Mesendoderm (in vitro differentiated cells): ENCODE data around the gene TTC6.

Experiments used
- DNase-seq: peaks from one replicate; pipeline ENCODE4 v3.0.0; 2013
- H2AK5ac ChIP-seq: 2 replicates; pipeline ENCODE4 v1.6.1; 2013; ENCODE audit warnings: low read length, inconsistent platforms
- H2BK120ac ChIP-seq: 2 replicates; pipeline ENCODE4 v1.6.1; 2013; ENCODE audit warnings: low read depth, mild to moderate bottlenecking, low read length, moderate library complexity, mixed read lengths
- H2BK15ac ChIP-seq: replicated peaks from 2 replicates; pipeline ENCODE4 v1.6.1; 2013; ENCODE audit warnings: low read depth, mild to moderate bottlenecking, moderate library complexity
- H2BK5ac ChIP-seq: 2 replicates; pipeline ENCODE4 v1.6.1; 2013; ENCODE audit warnings: low read length, inconsistent platforms
- H3K18ac ChIP-seq: 2 replicates; pipeline ENCODE4 v1.6.1; 2013; ENCODE audit warnings: mild to moderate bottlenecking, low read length, mixed read lengths
- H3K23ac ChIP-seq: one replicate; pipeline ENCODE4 v1.6.1; 2013; ENCODE audit warnings: low read length
- H3K27ac ChIP-seq: 2 replicates; pipeline ENCODE4 v1.5.1; 2013; ENCODE audit warnings: low read depth, mild to moderate bottlenecking, inconsistent platforms, low read length, moderate library complexity
- H3K27me3 ChIP-seq: 2 replicates; pipeline ENCODE4 v1.6.1; 2013; ENCODE audit warnings: low read length, control low read depth, mild to moderate bottlenecking, inconsistent platforms; ENCODE audit not compliant: insufficient read depth, poor library complexity
- H3K36me3 ChIP-seq: 2 replicates; pipeline ENCODE4 v1.6.1; 2013; ENCODE audit warnings: low read length, inconsistent platforms; ENCODE audit not compliant: control insufficient read depth, insufficient read depth
- H3K4ac ChIP-seq: one replicate; pipeline ENCODE4 v1.6.1; 2013; ENCODE audit warnings: low read depth, mild to moderate bottlenecking, low read length, moderate library complexity
- H3K4me1 ChIP-seq: 2 replicates; pipeline ENCODE4 v1.6.1; 2013; ENCODE audit warnings: low read depth, low read length, inconsistent platforms; ENCODE audit not compliant: control insufficient read depth
- H3K4me2 ChIP-seq: 2 replicates; pipeline ENCODE4 v1.6.1; 2013; ENCODE audit warnings: low read length
- H3K4me3 ChIP-seq: 2 replicates; pipeline ENCODE4 v1.5.1; 2013; ENCODE audit warnings: mild to moderate bottlenecking, low read length
- H3K56ac ChIP-seq: one replicate; pipeline ENCODE4 v1.6.1; 2013; ENCODE audit warnings: low read length
- H3K79me1 ChIP-seq: 2 replicates; pipeline ENCODE4 v1.6.1; 2013; ENCODE audit warnings: low read length, inconsistent platforms
- H3K79me2 ChIP-seq: 2 replicates; pipeline ENCODE4 v1.6.1; 2013; ENCODE audit warnings: mild to moderate bottlenecking, low read length; ENCODE audit not compliant: control insufficient read depth, insufficient read depth
- H3K9ac ChIP-seq: 2 replicates; pipeline ENCODE4 v1.6.1; 2013; ENCODE audit warnings: low read length, inconsistent platforms
- H4K5ac ChIP-seq: one replicate; pipeline ENCODE4 v1.6.1; 2013; ENCODE audit warnings: low read length
- H4K8ac ChIP-seq: one replicate; pipeline ENCODE4 v1.6.1; 2013; ENCODE audit warnings: low read depth, mild to moderate bottlenecking, control low read depth, low read length, moderate library complexity
- WGBS: extraction: QIAGEN DNeasy Blood & Tissue Kit; methylation state at CpG from one replicate; pipeline ENCODE4 v1.1.7; 2013; ENCODE audit warnings: low lambda C conversion rate, missing lambda C conversion rate; ENCODE audit not compliant: insufficient coverage; ENCODE audit errors: extremely low coverage; 5-methylcytosine and 5-hydroxymethylcytosine counted together

TTC6 gene

DNA sequence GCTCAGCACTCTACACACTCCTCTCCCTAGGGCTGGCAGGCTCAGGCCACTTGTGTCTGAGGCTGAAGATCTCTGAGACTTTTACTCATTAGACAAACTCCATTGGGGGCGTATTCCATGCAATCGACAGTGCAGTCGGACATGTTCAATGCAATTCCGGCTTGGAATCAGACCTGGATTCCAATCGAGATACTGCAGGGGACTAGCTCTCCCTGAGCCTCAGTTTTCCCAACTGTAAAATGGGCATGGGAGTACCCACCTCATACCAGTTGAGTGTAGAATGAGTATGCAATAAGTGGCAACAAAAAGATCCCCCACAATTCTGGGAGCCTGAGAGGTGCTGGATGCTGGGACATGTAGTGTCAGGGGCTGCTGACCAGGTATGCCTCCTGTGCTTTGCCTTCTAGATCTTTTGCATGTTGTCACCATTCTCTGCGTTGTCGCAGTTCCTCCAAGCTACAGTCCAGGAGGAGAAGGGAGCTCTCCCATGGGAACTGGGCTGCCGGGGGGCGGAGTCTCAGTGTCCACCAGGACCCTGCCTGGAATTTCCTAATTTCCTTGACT is 8.3 kb downstream of the TTC6 start:
- Histone ChIP-seq H2BK120ac (no peak overlapping the region), H4K5ac (no peak overlapping the region), H2BK5ac (no peak overlapping the region), H3K4me1 (no peaks in the 10 kb centered on the region), H3K79me2 (no peaks in the 10 kb centered on the region), H3K9ac (no peak overlapping the region), H3K36me3 (no peaks in the 10 kb centered on the region), H3K4me2 (no peak overlapping the region), H3K4ac (no peak overlapping the region), H3K27me3 (peaks cover 34% of the 10 kb centered on the region), H3K56ac (no peak overlapping the region), H3K4me3 (no peak overlapping the region), H4K8ac (no peak overlapping the region), H3K23ac (no peak overlapping the region), H3K79me1 (no peaks in the 10 kb centered on the region), H3K18ac (no peak overlapping the region), H2BK15ac (no peak overlapping the region), H3K27ac (no peak overlapping the region), H2AK5ac (no peak overlapping the region)
- WGBS = no CpG with 5 or more reads among the region's 9 CpGs
- no peak for DNase-seq

DNA sequence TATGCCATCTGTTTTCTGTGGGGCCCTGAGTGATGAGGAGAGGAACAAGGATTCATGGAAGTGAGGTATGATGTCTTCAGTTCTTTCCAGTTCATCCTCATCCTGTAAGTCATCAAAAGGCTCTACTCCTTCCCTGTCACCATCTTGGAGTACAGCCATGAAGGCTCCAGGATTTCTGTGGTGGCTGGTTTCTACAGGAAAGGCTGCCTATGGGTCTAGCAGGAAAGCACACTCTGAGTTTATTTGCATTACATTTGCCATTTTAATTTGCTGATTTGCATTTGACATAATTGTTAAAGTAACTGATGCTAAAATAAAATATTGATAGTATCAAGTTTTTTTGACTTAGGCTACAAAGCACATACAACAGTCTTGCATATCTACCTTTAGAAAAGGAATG is 11.2 kb downstream of the TTC6 start:
- Histone ChIP-seq H2BK15ac (no peak overlapping the region), H3K27me3 (peaks cover 7% of the 10 kb centered on the region), H3K18ac (no peak overlapping the region), H3K4me3 (no peak overlapping the region), H3K56ac (no peak overlapping the region), H4K8ac (no peak overlapping the region), H3K23ac (no peak overlapping the region), H2BK120ac (no peak overlapping the region), H3K4ac (no peak overlapping the region), H3K79me2 (no peaks in the 10 kb centered on the region), H3K4me2 (no peak overlapping the region), H2AK5ac (no peak overlapping the region), H2BK5ac (no peak overlapping the region), H3K9ac (no peak overlapping the region), H3K36me3 (no peaks in the 10 kb centered on the region), H3K27ac (no peak overlapping the region), H3K4me1 (no peaks in the 10 kb centered on the region), H4K5ac (no peak overlapping the region), H3K79me1 (no peaks in the 10 kb centered on the region)
- no peak for DNase-seq

DNA sequence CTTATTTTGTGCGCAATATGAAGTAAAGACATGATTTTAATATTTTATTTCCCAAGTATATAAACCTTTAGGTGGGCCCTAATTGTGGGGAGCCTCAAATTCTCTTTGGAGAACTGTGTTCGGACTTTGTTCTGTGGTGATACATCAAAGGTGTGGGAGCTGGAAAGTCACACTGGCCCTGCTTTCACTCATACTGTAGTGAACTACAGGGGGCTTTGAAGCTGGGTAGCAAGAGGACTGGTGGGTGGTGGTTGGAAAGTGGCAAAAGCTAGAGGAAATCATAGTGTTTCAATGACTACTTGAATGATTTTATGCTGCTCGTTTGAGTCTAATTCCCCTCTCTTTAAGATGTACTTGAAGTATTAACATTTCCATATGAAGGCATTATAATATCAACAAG is 13.2 kb downstream of the TTC6 start:
- H3K79me2 ChIP-seq = no peaks in the 10 kb centered on the region
- no CpG with 5 or more reads among the region's 3 CpGs for WGBS
- no peak overlapping the region for H3K9ac ChIP-seq
- no peak overlapping the region for H3K27ac ChIP-seq
- no peak for DNase-seq
- no peak overlapping the region for H3K56ac ChIP-seq
- no peaks in the 10 kb centered on the region for H3K27me3 ChIP-seq
- H3K23ac ChIP-seq = no peak overlapping the region
- no peaks in the 10 kb centered on the region for H3K79me1 ChIP-seq
- no peak overlapping the region for H3K4me3 ChIP-seq
- no peak overlapping the region for H4K5ac ChIP-seq
- no peak overlapping the region for H2BK15ac ChIP-seq
- no peaks in the 10 kb centered on the region for H3K36me3 ChIP-seq
- no peak overlapping the region for H2BK120ac ChIP-seq
- no peak overlapping the region for H2AK5ac ChIP-seq
- H3K4ac ChIP-seq = no peak overlapping the region
- no peak overlapping the region for H3K18ac ChIP-seq
- no peak overlapping the region for H2BK5ac ChIP-seq
- H3K4me1 ChIP-seq = no peaks in the 10 kb centered on the region
- no peak overlapping the region for H3K4me2 ChIP-seq
- H4K8ac ChIP-seq = no peak overlapping the region

DNA sequence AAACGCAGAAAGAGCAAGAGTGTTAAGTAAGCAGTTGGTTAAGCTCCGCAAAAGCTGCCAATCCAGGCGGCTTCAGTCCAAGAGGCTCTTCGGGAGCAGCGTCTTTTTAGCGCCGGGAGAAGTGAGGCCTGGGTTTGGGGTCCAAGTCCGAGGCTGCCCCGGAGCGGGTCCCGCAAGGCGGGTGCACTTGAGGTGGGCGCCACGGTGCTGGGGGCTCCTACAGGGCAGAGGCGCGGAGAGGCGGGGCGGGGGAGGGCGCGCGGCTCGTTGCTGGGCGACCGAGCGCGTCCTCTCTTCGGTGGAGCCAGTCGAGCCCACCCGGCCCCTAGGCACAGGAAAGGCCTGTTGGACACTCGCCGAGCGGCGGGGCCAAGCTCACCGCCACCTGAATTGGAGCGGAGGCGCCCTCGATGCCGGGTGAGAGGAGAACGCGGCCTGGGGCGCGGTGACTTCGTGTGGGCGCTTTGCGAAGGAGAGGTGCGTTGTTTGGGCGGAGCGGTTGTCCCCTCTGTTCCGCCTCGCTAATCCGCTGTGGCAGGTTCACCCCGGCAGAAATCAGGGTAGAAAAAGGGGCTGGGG is 15.6 kb downstream of the TTC6 start:
- H3K79me2 ChIP-seq = no peaks in the 10 kb centered on the region
- H3K18ac ChIP-seq = no peak overlapping the region
- no peaks in the 10 kb centered on the region for H3K36me3 ChIP-seq
- H3K27ac ChIP-seq = no peak overlapping the region
- DNase-seq = no peak
- no peak overlapping the region for H3K4ac ChIP-seq
- H3K9ac ChIP-seq = no peak overlapping the region
- no peaks in the 10 kb centered on the region for H3K79me1 ChIP-seq
- H4K5ac ChIP-seq = no peak overlapping the region
- H3K4me1 ChIP-seq = no peaks in the 10 kb centered on the region
- no peak overlapping the region for H2BK120ac ChIP-seq
- no peak overlapping the region for H2AK5ac ChIP-seq
- H3K56ac ChIP-seq = no peak overlapping the region
- no peak overlapping the region for H2BK15ac ChIP-seq
- H3K4me2 ChIP-seq = no peak overlapping the region
- H3K4me3 ChIP-seq = no peak overlapping the region
- no CpG with 5 or more reads among the region's 52 CpGs for WGBS
- H2BK5ac ChIP-seq = no peak overlapping the region
- no peak overlapping the region for H4K8ac ChIP-seq
- H3K23ac ChIP-seq = no peak overlapping the region
- H3K27me3 ChIP-seq = no peaks in the 10 kb centered on the region

GRCh38 chr14:37615582-37616289 is 20.3 kb downstream of the TTC6 start:
- Histone ChIP-seq H3K36me3 (no peaks in the 10 kb centered on the region), H2BK5ac (no peak overlapping the region), H3K27ac (no peak overlapping the region), H2BK120ac (no peak overlapping the region), H2BK15ac (no peak overlapping the region), H4K8ac (no peak overlapping the region), H3K27me3 (no peaks in the 10 kb centered on the region), H3K18ac (no peak overlapping the region), H3K4me2 (no peak overlapping the region), H3K79me2 (no peaks in the 10 kb centered on the region), H3K9ac (no peak overlapping the region), H3K79me1 (no peaks in the 10 kb centered on the region), H2AK5ac (no peak overlapping the region), H3K23ac (no peak overlapping the region), H4K5ac (no peak overlapping the region), H3K56ac (no peak overlapping the region), H3K4me1 (no peaks in the 10 kb centered on the region), H3K4ac (no peak overlapping the region), H3K4me3 (no peak overlapping the region)
- no peak for DNase-seq
- WGBS = no CpG with 5 or more reads among the region's 3 CpGs

- Histone ChIP-seq H4K8ac (no peak overlapping the region), H3K79me2 (no peaks in the 10 kb centered on the region), H3K4me2 (no peak overlapping the region), H3K79me1 (no peaks in the 10 kb centered on the region), H3K56ac (no peak overlapping the region), H3K4ac (no peak overlapping the region), H2AK5ac (no peak overlapping the region), H2BK5ac (no peak overlapping the region), H3K4me3 (no peak overlapping the region), H2BK15ac (no peak overlapping the region), H3K4me1 (no peaks in the 10 kb centered on the region), H3K23ac (no peak overlapping the region), H3K18ac (no peak overlapping the region), H2BK120ac (no peak overlapping the region), H3K27me3 (no peaks in the 10 kb centered on the region), H4K5ac (no peak overlapping the region), H3K9ac (no peak overlapping the region), H3K36me3 (no peaks in the 10 kb centered on the region), H3K27ac (no peak overlapping the region)
- DNase-seq = no peak
- no CpG with 5 or more reads among the region's 4 CpGs for WGBS
Observed at GRCh38 chr14:37616853-37617252, 21.4 kb downstream of the TTC6 start.
